GM10266 (cell line): ENCODE results near the gene VKORC1L1.

Experiments
- DNase-seq: peaks from one replicate; pipeline ENCODE4 v3.0.0; 2012; ENCODE audit errors: extremely low spot score
- TF ChIP-seq, protein P1 (sequence below): IDR thresholded peaks from 2 replicates; pipeline ENCODE4 v1.5.1; 2012; ENCODE audit warnings: mild to moderate bottlenecking, low read depth; ENCODE audit not compliant: control insufficient read depth, insufficient read depth; ENCODE audit errors: missing control alignments

The VKORC1L1 gene

GRCh38 chr7:65972976-65973375 is 100.1 kb downstream of the VKORC1L1 start:
- TF ChIP-seq, protein P1, sequence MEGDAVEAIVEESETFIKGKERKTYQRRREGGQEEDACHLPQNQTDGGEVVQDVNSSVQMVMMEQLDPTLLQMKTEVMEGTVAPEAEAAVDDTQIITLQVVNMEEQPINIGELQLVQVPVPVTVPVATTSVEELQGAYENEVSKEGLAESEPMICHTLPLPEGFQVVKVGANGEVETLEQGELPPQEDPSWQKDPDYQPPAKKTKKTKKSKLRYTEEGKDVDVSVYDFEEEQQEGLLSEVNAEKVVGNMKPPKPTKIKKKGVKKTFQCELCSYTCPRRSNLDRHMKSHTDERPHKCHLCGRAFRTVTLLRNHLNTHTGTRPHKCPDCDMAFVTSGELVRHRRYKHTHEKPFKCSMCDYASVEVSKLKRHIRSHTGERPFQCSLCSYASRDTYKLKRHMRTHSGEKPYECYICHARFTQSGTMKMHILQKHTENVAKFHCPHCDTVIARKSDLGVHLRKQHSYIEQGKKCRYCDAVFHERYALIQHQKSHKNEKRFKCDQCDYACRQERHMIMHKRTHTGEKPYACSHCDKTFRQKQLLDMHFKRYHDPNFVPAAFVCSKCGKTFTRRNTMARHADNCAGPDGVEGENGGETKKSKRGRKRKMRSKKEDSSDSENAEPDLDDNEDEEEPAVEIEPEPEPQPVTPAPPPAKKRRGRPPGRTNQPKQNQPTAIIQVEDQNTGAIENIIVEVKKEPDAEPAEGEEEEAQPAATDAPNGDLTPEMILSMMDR = no peak
- DNase-seq = no peak

DNA sequence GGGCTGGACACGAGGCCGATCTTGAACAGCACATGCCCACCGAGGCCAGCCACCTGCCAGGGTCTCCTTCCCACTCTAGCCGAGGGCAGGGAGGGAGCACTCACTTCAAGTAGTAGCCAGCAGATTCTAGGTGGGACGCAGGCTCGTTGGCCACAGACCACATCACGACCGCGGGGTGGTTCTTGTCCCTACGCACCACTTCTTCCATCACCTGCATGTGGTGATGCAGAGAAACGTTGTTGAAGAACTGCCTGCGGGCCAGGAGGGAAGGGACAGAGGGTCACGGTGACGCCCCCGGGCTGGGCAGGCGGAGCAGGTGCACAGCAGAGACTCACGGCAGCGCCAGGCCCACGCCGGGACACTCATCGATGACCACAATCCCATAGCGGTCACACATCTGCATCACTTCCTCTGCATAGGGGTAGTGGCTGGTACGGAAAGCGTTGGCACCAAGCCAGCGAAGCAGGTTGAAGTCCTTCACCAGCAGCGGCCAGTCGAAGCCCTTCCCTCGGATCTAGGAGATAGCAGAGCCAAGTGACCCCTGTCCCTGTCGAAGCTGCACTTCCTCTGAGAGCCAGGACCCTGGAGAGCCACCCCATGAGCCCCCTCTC is 101.4 kb downstream of the VKORC1L1 start:
- TF ChIP-seq, protein P1 = no peak
- DNase-seq = no peak

- TF ChIP-seq, protein P1 = no peak
- no peak for DNase-seq
Measured at GRCh38 chr7:65974876-65975275, 102.0 kb downstream of the VKORC1L1 start.

DNA sequence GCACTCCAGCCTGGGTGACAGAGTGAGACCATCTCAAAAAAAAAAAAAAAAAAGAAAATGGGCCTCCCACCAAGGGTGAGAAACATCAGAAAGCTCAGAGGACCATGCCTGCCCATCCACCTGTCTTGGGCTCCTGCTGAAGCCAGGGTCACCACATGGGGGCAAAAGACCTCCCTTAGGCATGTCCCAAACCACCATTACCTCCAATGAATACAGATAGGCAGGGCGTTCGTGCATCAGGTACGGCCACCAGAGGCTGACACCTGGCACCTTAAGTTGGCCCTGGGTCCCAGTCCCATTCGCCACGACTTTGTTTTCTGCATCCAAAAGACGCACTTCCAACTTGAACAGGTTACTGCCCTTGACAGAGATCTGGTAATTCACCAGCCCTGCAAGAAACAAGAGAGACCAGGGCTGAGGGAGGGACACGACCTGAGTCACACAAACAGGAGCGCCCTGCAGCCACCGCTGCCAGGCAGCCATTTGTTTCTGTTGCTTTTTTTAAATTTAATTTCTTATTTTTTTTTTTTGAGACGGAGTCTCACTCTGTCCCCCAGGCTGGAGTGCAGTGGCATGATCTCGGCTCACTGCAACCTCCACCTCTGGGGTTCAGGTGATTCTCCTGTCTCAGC is 103.1 kb downstream of the VKORC1L1 start:
- DNase-seq = no peak
- TF ChIP-seq, protein P1 = no peak

- TF ChIP-seq, protein P1 = no peak
- no peak for DNase-seq
Measured at GRCh38 chr7:65976659-65977196, 103.9 kb downstream of the VKORC1L1 start.

- DNase-seq = no peak
- TF ChIP-seq, protein P1 = no peak
Measured at GRCh38 chr7:65978891-65979582, 106.2 kb downstream of the VKORC1L1 start.
